ENCODE data around the gene OR51B2.
"Not testable (repeated sequence)": the region's sequence is repeated elsewhere in the genome, so short reads cannot be mapped to it uniquely, and the experiment has no call there.

OR51B2 gene

DNA sequence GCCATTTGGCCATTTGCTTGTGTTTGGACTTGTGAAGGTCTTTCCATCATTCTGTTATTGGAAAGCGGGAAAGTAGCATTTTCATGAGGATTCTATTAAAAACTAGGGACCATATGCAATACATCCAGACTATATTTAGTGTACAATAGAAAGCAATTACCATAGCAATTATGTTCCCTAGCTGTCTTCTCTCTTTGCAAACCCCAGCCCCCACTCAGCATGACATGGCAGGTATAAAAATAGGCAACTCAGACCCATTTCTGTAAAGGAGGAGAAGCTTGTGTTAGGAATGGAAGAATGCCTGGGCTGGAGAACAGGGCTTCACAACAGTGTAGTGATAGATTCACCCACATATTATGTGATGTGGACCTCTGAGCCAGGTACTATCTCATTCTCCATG is 39.6 kb upstream of the OR51B2 start:
- DNase-seq (ENCODE audit: extremely low read depth, low read depth), result no peak
- H3K4me3 ChIP-seq (replicated peaks; ENCODE audit: low read depth, low read length), result no peak overlapping the region
- TF ChIP-seq, protein P1, sequence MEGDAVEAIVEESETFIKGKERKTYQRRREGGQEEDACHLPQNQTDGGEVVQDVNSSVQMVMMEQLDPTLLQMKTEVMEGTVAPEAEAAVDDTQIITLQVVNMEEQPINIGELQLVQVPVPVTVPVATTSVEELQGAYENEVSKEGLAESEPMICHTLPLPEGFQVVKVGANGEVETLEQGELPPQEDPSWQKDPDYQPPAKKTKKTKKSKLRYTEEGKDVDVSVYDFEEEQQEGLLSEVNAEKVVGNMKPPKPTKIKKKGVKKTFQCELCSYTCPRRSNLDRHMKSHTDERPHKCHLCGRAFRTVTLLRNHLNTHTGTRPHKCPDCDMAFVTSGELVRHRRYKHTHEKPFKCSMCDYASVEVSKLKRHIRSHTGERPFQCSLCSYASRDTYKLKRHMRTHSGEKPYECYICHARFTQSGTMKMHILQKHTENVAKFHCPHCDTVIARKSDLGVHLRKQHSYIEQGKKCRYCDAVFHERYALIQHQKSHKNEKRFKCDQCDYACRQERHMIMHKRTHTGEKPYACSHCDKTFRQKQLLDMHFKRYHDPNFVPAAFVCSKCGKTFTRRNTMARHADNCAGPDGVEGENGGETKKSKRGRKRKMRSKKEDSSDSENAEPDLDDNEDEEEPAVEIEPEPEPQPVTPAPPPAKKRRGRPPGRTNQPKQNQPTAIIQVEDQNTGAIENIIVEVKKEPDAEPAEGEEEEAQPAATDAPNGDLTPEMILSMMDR (IDR thresholded peaks at IDR 0.05; ENCODE audit: low read depth, low read length, missing control alignments), result no peak

DNA sequence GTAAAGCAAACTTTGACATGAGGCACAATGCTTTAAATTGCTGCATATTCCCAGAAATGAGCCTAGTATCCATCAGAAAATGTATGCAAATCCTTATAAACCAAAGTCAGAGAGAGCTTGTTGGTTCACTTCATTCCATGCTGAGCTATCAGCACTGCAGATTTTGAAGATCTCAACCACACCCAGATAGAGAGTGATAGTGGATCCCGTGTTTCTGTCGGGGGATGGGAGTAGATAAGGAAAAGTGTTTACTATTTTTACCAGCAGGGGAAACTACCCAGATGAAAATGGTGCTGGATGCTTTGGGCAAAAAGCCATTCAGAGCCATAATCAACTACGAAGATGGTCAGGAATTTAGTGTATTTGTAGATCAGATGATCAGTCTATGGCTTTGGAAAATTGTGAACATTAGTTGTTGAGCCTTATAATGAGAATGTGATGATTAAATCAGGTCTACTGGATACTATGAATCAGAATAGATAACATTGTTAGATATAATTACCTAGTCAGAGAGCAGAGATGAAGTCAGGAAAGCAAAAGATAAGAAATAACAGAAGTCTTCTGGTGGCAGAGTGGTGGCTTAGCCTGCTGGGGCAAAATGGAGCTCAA is 38.0 kb upstream of the OR51B2 start:
- DNase-seq (ENCODE audit: extremely low read depth, low read depth), result no peak
- no peak overlapping the region for H3K4me3 ChIP-seq (replicated peaks; ENCODE audit: low read depth, low read length)
- TF ChIP-seq, protein P1 (IDR thresholded peaks at IDR 0.05; ENCODE audit: low read depth, low read length, missing control alignments), result no peak

DNA sequence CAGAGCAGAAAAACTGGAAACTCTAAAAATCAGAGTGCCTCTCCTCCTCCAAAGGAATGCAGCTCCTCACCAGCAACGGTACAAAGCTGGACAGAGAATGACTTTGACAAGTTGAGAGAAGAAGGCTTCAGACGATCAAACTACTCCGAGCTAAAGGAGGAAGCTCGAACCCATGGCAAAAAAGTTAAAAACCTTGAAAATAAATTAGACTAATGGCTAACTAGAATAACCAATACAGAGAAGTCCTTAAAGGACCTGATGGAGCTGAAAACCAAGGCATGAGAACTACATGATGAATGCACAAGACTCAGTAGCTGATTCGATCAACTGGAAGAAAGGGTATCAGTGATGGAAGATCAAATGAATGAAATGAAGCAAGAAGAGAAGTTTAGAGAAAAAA is 31.9 kb upstream of the OR51B2 start:
- not testable (repeated sequence) for H3K4me3 ChIP-seq (replicated peaks; ENCODE audit: low read depth, low read length); DNase-seq (ENCODE audit: extremely low read depth, low read depth)

DNA sequence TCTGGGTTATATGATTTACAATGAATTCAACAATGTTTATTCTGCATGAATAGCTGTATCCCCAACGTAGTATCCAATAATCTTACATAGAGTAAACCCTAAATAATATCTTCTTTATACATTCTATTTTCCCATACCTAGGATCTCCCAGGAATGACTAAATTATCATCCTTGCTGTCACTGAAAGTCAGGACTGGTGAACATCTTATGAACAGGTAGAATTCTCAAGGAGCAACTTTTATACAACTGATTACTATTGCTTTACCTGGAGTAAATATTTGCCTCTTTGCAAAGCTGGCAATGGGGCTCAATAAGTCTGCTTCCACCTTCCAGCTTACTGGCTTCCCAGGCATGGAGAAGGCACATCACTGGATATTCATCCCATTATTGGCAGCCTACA is 27.1 kb upstream of the OR51B2 start, which contains the start of gene OR51B6:
TSS of gene OR51B6 (plus strand) at position 301 of the 400 bp plus-strand sequence. CDS start at position 301, 0 bp downstream.
- DNase-seq (ENCODE audit: extremely low read depth, low read depth), result no peak
- H3K4me3 ChIP-seq (replicated peaks; ENCODE audit: low read depth, low read length), result no peak within 1 kb of the TSS
- TF ChIP-seq, protein P1 (IDR thresholded peaks at IDR 0.05; ENCODE audit: low read depth, low read length, missing control alignments), result no peak

DNA sequence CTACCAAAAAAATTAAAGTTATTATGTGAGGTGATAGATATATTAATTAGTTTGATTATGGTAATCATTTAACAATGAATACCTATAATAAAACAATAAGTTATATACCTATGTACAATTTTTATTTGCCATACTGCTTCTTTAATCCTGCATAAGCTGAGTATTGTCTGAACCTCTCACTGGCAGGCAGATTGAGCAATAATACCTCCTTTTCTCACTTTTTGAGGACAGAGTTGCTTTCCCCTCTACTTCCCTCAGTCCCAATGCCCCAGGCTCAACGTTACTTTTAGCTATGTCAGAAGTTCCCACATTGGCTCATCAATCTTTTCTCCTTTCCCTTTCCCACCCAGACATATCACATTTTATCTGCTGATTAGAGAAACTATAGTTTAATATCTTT is 25.5 kb upstream of the OR51B2 start:
- TF ChIP-seq, protein P1 (IDR thresholded peaks at IDR 0.05; ENCODE audit: low read depth, low read length, missing control alignments), result no peak
- no peak for DNase-seq (ENCODE audit: extremely low read depth, low read depth)
- H3K4me3 ChIP-seq (replicated peaks; ENCODE audit: low read depth, low read length), result no peak overlapping the region

DNA sequence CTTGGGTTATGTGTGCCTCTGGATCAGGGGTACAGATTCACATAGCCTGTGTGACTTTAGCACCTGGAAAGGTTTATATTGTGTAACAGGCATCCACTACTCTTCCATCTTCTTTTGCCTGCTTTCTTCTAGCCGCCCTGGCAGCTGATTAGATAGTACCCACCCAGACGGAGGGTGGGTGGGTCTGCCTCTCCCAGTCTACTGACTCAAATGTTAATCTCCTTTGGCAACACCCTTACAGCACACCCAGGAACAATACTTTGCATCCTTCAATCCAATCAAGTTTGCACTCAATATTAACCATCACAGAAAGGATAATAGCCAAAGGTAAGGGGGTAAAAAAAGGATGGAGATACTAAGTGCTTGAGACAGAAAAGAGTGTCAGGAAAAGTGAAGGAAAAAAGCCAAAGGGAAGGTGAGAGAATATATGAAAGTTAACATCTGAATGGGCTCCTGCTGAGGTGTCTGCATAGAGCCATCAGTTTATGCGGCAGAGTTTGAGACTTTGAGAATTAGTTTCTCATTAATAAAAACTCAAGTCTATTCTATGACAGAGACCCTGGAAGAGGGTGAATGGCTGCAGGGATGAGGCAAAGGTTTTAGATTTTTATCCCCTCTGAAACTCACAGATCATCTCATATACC is 24.6 kb upstream of the OR51B2 start:
- TF ChIP-seq, protein P1 (IDR thresholded peaks at IDR 0.05; ENCODE audit: low read depth, low read length, missing control alignments), result no peak
- no peak overlapping the region for H3K4me3 ChIP-seq (replicated peaks; ENCODE audit: low read depth, low read length)
- no peak for DNase-seq (ENCODE audit: extremely low read depth, low read depth)

DNA sequence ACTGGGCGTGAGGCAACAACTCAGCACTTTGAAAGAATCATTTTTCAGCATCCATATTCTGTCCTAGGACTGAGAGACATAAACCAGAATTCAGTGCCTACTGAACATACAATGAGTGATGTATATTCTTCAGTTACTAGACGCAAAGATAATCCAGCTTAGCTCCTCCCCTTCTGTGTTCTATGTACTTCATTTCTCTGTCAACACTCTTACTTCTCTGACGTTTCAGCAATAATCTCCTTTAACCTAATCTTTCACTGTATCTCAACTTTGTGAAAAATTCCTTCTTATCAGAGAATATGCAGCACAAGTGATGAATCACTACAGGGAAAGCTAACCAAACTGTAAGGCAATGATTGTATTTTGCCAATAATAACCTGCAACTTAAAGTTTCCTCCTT is 21.7 kb upstream of the OR51B2 start:
- no peak for DNase-seq (ENCODE audit: extremely low read depth, low read depth)
- H3K4me3 ChIP-seq (replicated peaks; ENCODE audit: low read depth, low read length), result no peak overlapping the region
- TF ChIP-seq, protein P1 (IDR thresholded peaks at IDR 0.05; ENCODE audit: low read depth, low read length, missing control alignments), result no peak

Measured in HFF-Myc (cell line).